H1 (cell line): ENCODE results near the gene ARHGDIB. TPM values are rescaled to one million over a fixed set of nuclear protein-coding genes. Genes with fewer than 3 reads are reported as not detected.
A peak's percentile ranks its signal among the peaks of the same experiment; 100 is the strongest.

Source experiments
- CTCF ChIA-PET: fragments of 300-600 bp; sonication (Branson Sonifier 250); formaldehyde crosslinking; loops from one replicate; lab custom pipeline; 2021; ENCODE audit not compliant: partially characterized antibody; lab: Charles Lee
- POLR2A ChIA-PET: fragments of 300-600 bp; sonication (Branson Sonifier 250); formaldehyde crosslinking; loops from one replicate; lab custom pipeline; 2021; ENCODE audit warnings: inconsistent platforms; ENCODE audit not compliant: partially characterized antibody; lab: Charles Lee
- DNase-seq, 2 experiments: peaks; one replicate each; pipeline versions ENCODE4 v3.0.0 to v3.0.0-alpha.2; 2010 to 2022; ENCODE audit warnings: low spot score in 2 of 2, low read depth in 1 of 2, mixed read lengths in 1 of 2
- FAIRE-seq: peaks from 2 replicates; lab custom pipeline; 2011; peaks lifted over from hg19 to GRCh38; lab: Jason Lieb, UNC
- H2AFZ ChIP-seq: 2 replicates; pipeline ENCODE4 v1.8.1; 2012; ENCODE audit warnings: low read length, inconsistent platforms
- H2AK5ac ChIP-seq: 2 replicates; pipeline ENCODE4 v1.6.1; 2013; ENCODE audit warnings: low read depth, low read length
- H2BK120ac ChIP-seq: replicated peaks from 2 replicates; pipeline ENCODE3; 2013; ENCODE audit warnings: low read depth, low read length, inconsistent platforms
- H2BK12ac ChIP-seq: 2 replicates; pipeline ENCODE4 v1.6.1; 2013; ENCODE audit warnings: low read depth, low read length
- H2BK15ac ChIP-seq: 2 replicates; pipeline ENCODE4 v1.6.1; 2013; ENCODE audit warnings: low read length
- H2BK20ac ChIP-seq: 2 replicates; pipeline ENCODE4 v1.6.1; 2013; ENCODE audit warnings: low read length
- H2BK5ac ChIP-seq: 2 replicates; pipeline ENCODE4 v1.6.1; 2013; ENCODE audit warnings: low read depth, low read length
- H3K14ac ChIP-seq: 2 replicates; pipeline ENCODE4 v1.6.1; 2013; ENCODE audit warnings: inconsistent platforms; ENCODE audit not compliant: insufficient read length
- H3K18ac ChIP-seq: 2 replicates; pipeline ENCODE4 v1.6.1; 2013; ENCODE audit warnings: low read length; ENCODE audit errors: extremely low read depth
- H3K23ac ChIP-seq: 2 replicates; pipeline ENCODE4 v1.6.1; 2013; ENCODE audit warnings: inconsistent platforms; ENCODE audit not compliant: insufficient read length
- H3K23me2 ChIP-seq: 2 replicates; pipeline ENCODE4 v1.6.1; 2013; ENCODE audit warnings: low read depth, low read length
- H3K27ac ChIP-seq: 2 replicates; pipeline ENCODE4 v1.6.1; 2011; ENCODE audit warnings: low read depth, low read length, inconsistent platforms
- H3K27me3 ChIP-seq, 4 experiments: replicated peaks in 1 of 4; 1 replicate in 1 of 4; 2 replicates in 3 of 4; pipeline versions ENCODE4 v1.6.1 to v1.8.1; 2011 to 2013; ENCODE audit warnings: low read length in 3 of 4, mild to moderate bottlenecking in 3 of 4, inconsistent platforms in 2 of 4, mixed read lengths in 2 of 4, moderate library complexity in 1 of 4; ENCODE audit not compliant: control insufficient read depth in 3 of 4, insufficient read depth in 3 of 4; ENCODE audit errors: extremely low read depth in 1 of 4
- H3K36me3 ChIP-seq, 4 experiments: 2 replicates each; pipeline versions ENCODE4 v1.6.1 to v1.8.1; 2011 to 2013; ENCODE audit warnings: mild to moderate bottlenecking in 4 of 4, low read length in 3 of 4, moderate library complexity in 2 of 4, control low read depth in 1 of 4, inconsistent platforms in 1 of 4; ENCODE audit not compliant: insufficient read depth in 4 of 4, control insufficient read depth in 2 of 4
- H3K4ac ChIP-seq: replicated peaks from 2 replicates; pipeline ENCODE3; 2013; ENCODE audit warnings: low read length, low read depth, mixed read lengths, inconsistent platforms; ENCODE audit not compliant: insufficient read length
- H3K4me1 ChIP-seq, 4 experiments: replicated peaks in 1 of 4; 1 replicate in 1 of 4; 2 replicates in 3 of 4; pipeline versions ENCODE4 v1.6.1 to v1.8.1; 2011 to 2013; ENCODE audit warnings: low read length in 3 of 4, inconsistent platforms in 2 of 4, mixed read lengths in 1 of 4; ENCODE audit not compliant: insufficient read depth in 4 of 4, control insufficient read depth in 3 of 4
- H3K4me2 ChIP-seq, 2 experiments: 2 replicates each; pipeline versions ENCODE4 v1.6.1 to v1.8.1; 2011 to 2013; ENCODE audit warnings: low read depth in 2 of 2, low read length in 2 of 2, control low read depth in 1 of 2, inconsistent platforms in 1 of 2, mild to moderate bottlenecking in 1 of 2; ENCODE audit not compliant: insufficient read depth in 1 of 2
- H3K4me3 ChIP-seq, 4 experiments: fragments of 200-600, 300-600 bp in 1 of 4; sonication (generic), shearing (Covaris generic), sonication (Bioruptor Twin) in 1 of 4; 2 replicates each; pipeline versions ENCODE4 v1.5.1 to v1.8.1; 2011 to 2016; ENCODE audit warnings: low read length in 4 of 4, low read depth in 3 of 4, control low read depth in 2 of 4, inconsistent platforms in 2 of 4, mild to moderate bottlenecking in 2 of 4, mixed read lengths in 1 of 4, moderate library complexity in 1 of 4; ENCODE audit not compliant: insufficient read depth in 2 of 4; ENCODE audit errors: extremely low read depth in 1 of 4
- H3K56ac ChIP-seq: replicated peaks from 2 replicates; pipeline ENCODE3; 2013; ENCODE audit warnings: low read depth, mild to moderate bottlenecking, mixed read lengths, low read length, inconsistent platforms; ENCODE audit not compliant: insufficient read length
- H3K79me1 ChIP-seq: 2 replicates; pipeline ENCODE4 v1.6.1; 2013; ENCODE audit warnings: low read depth, low read length, control low read depth
- H3K79me2 ChIP-seq, 2 experiments: 2 replicates each; pipeline versions ENCODE4 v1.6.1 to v1.8.1; 2012 to 2013; ENCODE audit warnings: low read length in 2 of 2, mild to moderate bottlenecking in 2 of 2, inconsistent platforms in 1 of 2; ENCODE audit not compliant: insufficient read depth in 2 of 2, control insufficient read depth in 1 of 2
- H3K9ac ChIP-seq, 4 experiments: replicated peaks in 1 of 4; 1 replicate in 1 of 4; 2 replicates in 3 of 4; pipeline versions ENCODE4 v1.6.1 to v1.8.1; 2011 to 2013; ENCODE audit warnings: low read depth in 3 of 4, low read length in 3 of 4, control low read depth in 2 of 4, mild to moderate bottlenecking in 2 of 4, moderate library complexity in 2 of 4, inconsistent platforms in 1 of 4; ENCODE audit errors: extremely low read depth in 1 of 4
- H3K9me3 ChIP-seq, 2 experiments: 2 replicates each; pipeline versions ENCODE4 v1.6.1 to v1.8.1; 2012 to 2013; ENCODE audit warnings: mild to moderate bottlenecking in 2 of 2, moderate library complexity in 2 of 2, control low read depth in 1 of 2, inconsistent platforms in 1 of 2, low read depth in 1 of 2, low read length in 1 of 2, mixed read lengths in 1 of 2; ENCODE audit not compliant: insufficient read depth in 2 of 2
- H4K20me1 ChIP-seq, 2 experiments: replicated peaks in 1 of 2; 2 replicates each; pipeline versions ENCODE3 to v1.8.1; 2011 to 2013; ENCODE audit warnings: inconsistent platforms in 2 of 2, low read length in 2 of 2, mild to moderate bottlenecking in 1 of 2; ENCODE audit not compliant: insufficient read depth in 2 of 2, control insufficient read depth in 1 of 2
- H4K5ac ChIP-seq: 2 replicates; pipeline ENCODE4 v1.6.1; 2013; ENCODE audit warnings: low read length, low read depth, mixed read lengths, inconsistent platforms; ENCODE audit not compliant: insufficient read length
- H4K8ac ChIP-seq: 2 replicates; pipeline ENCODE4 v1.8.0; 2013; ENCODE audit warnings: mild to moderate bottlenecking, moderate library complexity, low read length, inconsistent platforms; ENCODE audit not compliant: insufficient read depth; ENCODE audit errors: extremely low read depth
- H4K91ac ChIP-seq: replicated peaks from 2 replicates; pipeline ENCODE3; 2013; ENCODE audit warnings: low read length, mixed read lengths, inconsistent platforms; ENCODE audit not compliant: insufficient read length
- CHD1 ChIP-seq: IDR thresholded peaks from 2 replicates; pipeline ENCODE4 v1.6.1; 2012; ENCODE audit warnings: low read depth, low read length, improper control_type of control experiment
- EZH2 ChIP-seq: fragments of 200-600 bp; sonication (generic); IDR thresholded peaks from 2 replicates; pipeline ENCODE4 v1.7.1; 2012; ENCODE audit warnings: low read depth, mild to moderate bottlenecking, moderate library complexity, low read length, inconsistent platforms; ENCODE audit not compliant: severe bottlenecking
- HDAC6 ChIP-seq: IDR thresholded peaks from one replicate; pipeline ENCODE4 v1.7.1; 2012; ENCODE audit warnings: low read depth, mild to moderate bottlenecking, inconsistent platforms, low read length, moderate library complexity
- KDM5A ChIP-seq: fragments of 200-600 bp; IDR thresholded peaks from 2 replicates; pipeline ENCODE4 v1.7.1; 2012; ENCODE audit warnings: mild to moderate bottlenecking, low read length, inconsistent platforms, mixed read lengths
- NANOG ChIP-seq: IDR thresholded peaks from 2 replicates; pipeline ENCODE4 v1.6.1; 2011; ENCODE audit warnings: low read length, low read depth, mild to moderate bottlenecking, inconsistent platforms; ENCODE audit not compliant: insufficient read depth, poor library complexity, severe bottlenecking
- SAP30 ChIP-seq: fragments of 300-600 bp; sonication (generic); IDR thresholded peaks from 2 replicates; pipeline ENCODE4 v1.7.1; 2012; ENCODE audit warnings: low read length, moderate library complexity, mild to moderate bottlenecking, inconsistent platforms; ENCODE audit not compliant: insufficient read depth, insufficient replicate concordance
- TCF12 ChIP-seq: IDR thresholded peaks from 2 replicates; pipeline ENCODE4 v1.6.1; 2011; ENCODE audit warnings: low read depth, mild to moderate bottlenecking, low read length
- WGBS, 2 experiments: shearing (Covaris generic) in 1 of 2; methylation state at CpG; one replicate each; pipeline versions ENCODE4 v1.1.6 to v1.1.7; 2013 to 2015; ENCODE audit warnings: low lambda C conversion rate in 2 of 2, mixed read lengths in 2 of 2, inconsistent platforms in 1 of 2, low coverage in 1 of 2, missing lambda C conversion rate in 1 of 2; ENCODE audit not compliant: insufficient replicate concordance in 2 of 2, insufficient coverage in 1 of 2, insufficient read length in 1 of 2; ENCODE audit errors: extremely low coverage in 1 of 2, missing lambda C conversion rate in 1 of 2; 5-methylcytosine and 5-hydroxymethylcytosine counted together
- polyA plus RNA-seq, 7 experiments: library from polyadenylated mRNA; depleted of rRNA in 3 of 7; stranded (reverse) in 5 of 7; unstranded in 2 of 7; fragments of >200 nt in 5 of 7; fragments of 200-250 nt in 2 of 7; gene quantifications; 1 replicate in 5 of 7; 2 replicates in 1 of 7; 4 replicates in 1 of 7; pipeline versions ENCODE4 v1.2.1 to v1.2.3, GENCODE V29; 2011 to 2013; ENCODE audit warnings: missing spikeins in 2 of 7, mixed read lengths in 2 of 7
- total RNA-seq: library from RNA; stranded (reverse); fragmentation: NEBNext Ultra II Directional; extraction: Animal tissue kit (Norgen Biotek cat#: 25700); gene quantifications from 2 replicates; pipeline ENCODE4 v1.2.1, GENCODE V29; 2021

The ARHGDIB gene
- total and polyA plus RNA-seq, 2 of the 8 experiments (the other 6 are each of a cell fraction or from before 2014, with no cell fraction given), result 0.82 to 1.3 TPM

DNA sequence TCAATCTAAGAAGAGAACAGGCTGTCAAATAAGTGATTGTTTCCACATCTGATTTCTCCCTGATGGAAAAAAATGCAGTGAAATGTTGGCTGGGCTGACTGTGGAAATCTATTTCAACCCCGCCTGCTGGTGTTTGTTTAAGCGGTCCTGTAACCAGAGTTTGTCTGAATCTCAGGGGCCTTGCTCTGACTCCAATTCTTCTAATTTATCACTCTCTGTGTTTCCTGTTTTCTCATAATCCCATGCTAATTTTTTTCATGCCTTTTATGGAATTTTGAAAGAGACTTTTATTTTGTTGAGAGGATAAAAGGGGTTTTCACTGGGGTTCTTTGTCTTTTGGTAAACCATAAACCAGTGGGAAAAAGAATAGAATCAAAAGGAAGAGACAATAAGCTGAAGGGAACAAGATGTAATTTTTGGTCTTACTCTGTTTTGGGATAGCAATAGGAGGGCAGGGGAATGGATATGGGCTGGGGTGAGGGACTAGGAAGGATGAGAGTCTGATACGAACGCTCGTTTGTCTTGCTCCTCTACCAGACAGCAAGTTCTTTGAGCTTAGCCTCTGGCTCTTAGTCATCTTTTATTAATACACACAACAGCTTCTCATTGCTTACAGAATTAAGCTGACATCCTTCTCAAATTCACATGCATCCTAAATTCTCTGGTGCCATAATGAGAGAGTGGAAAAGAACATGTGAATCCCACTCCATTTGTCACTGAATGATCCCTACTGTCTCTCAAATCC, 67.7 kb downstream of the ARHGDIB start:
- Histone ChIP-seq H2AFZ (0 out of 2 replicates have a peak overlapping the region, but pooled peaks have one; percentile 52), H2BK20ac (no peak overlapping the region), H2BK15ac (no peak overlapping the region), H3K18ac (no peak overlapping the region), H3K27ac (no peak overlapping the region), H3K79me2 (no peaks in the 10 kb centered on the region), H3K9ac (no peak overlapping the region; a peak in 1 of 7 replicates), H3K23me2 (no peaks in the 10 kb centered on the region), H3K4me2 (no peak overlapping the region), H3K56ac (no peak overlapping the region), H3K14ac (no peak overlapping the region), H3K23ac (no peak overlapping the region), H2AK5ac (no peak overlapping the region), H4K20me1 (no peaks in the 10 kb centered on the region), H2BK12ac (no peak overlapping the region), H3K4me3 (no peak overlapping the region), H4K5ac (no peak overlapping the region), H3K9me3 (no peaks in the 10 kb centered on the region), H3K4ac (no peak overlapping the region), H3K27me3 (no peaks in the 10 kb centered on the region), H3K79me1 (no peaks in the 10 kb centered on the region), H2BK5ac (no peak overlapping the region), H4K91ac (no peak overlapping the region), H3K4me1 (no peaks in the 10 kb centered on the region), H2BK120ac (no peak overlapping the region), H3K36me3 (no peaks in the 10 kb centered on the region), H4K8ac (no peak overlapping the region)
- POLR2A ChIA-PET, result interaction anchor here (1.5 kb wide), 1 partner anchor 43 kb away, joined by 3 read pairs; no protein-coding TSS in a partner anchor
- DNase-seq (no peak), FAIRE-seq (no peak)
- WGBS, 2 experiments, result 84% methylated on average over 5 of the region's 5 CpGs; no CpG with 5 or more reads in 1 of the 2 experiments
- TF ChIP-seq CHD1, result no peak
- no peak for TF ChIP-seq NANOG
- TF ChIP-seq KDM5A, result no peak
- no peak for TF ChIP-seq SAP30
- no peak for TF ChIP-seq EZH2
- no peak for TF ChIP-seq TCF12
- TF ChIP-seq HDAC6, result no peak
- CTCF ChIA-PET, result interaction anchor here (1.2 to 1.6 kb wide), 4 partner anchors 9 to 102 kb away, joined by 3 to 8 read pairs (median 6); no protein-coding TSS in a partner anchor
